SK-N-SH treated with all-trans-retinoic acid at 6 μM for 48 hours (cell line): ENCODE data around the gene GLT8D1.

Source experiments
- CREB5 ChIP-seq: fragments of 250-450 bp; sonication (Bioruptor Pico); IDR thresholded peaks from 2 replicates; pipeline ENCODE4 v1.5.1; 2020; ENCODE audit warnings: low read depth, mild to moderate bottlenecking, moderate library complexity
- ESRRG ChIP-seq: fragments of 250-450 bp; sonication (Bioruptor Pico); IDR thresholded peaks from 2 replicates; pipeline ENCODE4 v1.6.1; 2021; ENCODE audit warnings: mild to moderate bottlenecking
- RARB ChIP-seq: fragments of 250-450 bp; sonication (Bioruptor Pico); IDR thresholded peaks from 2 replicates; pipeline ENCODE4 v1.8.0; 2021; ENCODE audit warnings: mild to moderate bottlenecking, moderate library complexity

DNA sequence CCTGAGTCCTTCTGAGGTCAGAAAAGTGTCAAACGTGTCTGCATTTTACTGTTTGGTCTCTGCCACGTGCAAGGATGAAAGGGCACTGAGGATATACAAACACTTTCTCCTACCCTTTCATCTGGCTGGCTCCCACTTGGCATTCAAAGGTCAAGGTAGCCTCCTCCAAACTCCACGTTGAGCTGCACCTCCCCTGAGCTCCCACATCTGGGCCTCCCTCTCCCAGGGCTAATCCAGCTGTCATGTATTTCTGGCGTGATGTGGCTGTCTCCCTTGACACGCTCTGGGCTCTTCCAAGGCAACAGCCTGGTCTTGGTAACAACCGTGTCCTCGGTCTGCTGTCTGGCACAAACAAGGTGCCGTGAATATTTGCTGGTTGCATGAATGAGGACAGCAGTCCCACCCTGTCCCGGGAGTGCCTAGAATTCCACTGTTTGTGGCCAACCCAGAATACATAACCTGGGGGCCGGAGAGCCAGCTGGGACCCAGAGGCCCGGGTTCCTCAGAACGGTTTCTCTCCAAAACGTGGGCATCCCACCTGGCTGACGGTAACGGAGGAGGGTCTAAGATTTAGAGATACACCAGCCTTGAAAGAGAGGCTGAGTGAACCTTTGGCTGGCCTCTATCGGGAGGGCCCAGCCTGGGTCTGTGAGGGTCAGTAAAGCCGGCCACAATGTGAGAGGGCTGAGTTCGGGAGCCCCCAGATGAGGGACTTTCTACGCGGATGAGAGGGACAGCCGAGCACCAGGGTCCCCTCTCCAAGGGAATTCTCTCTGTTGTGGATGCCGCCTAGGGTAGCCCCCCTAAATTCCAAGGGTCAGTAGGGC lies 767 bp downstream of the GLT8D1 start:
- TF ChIP-seq RARB (CRISPR knock-in tag) (no peak), CREB5 (CRISPR knock-in tag) (no peak), ESRRG (CRISPR knock-in tag) (no peak)
